ENCODE results near the gene KCNT2.

Gene KCNT2

DNA sequence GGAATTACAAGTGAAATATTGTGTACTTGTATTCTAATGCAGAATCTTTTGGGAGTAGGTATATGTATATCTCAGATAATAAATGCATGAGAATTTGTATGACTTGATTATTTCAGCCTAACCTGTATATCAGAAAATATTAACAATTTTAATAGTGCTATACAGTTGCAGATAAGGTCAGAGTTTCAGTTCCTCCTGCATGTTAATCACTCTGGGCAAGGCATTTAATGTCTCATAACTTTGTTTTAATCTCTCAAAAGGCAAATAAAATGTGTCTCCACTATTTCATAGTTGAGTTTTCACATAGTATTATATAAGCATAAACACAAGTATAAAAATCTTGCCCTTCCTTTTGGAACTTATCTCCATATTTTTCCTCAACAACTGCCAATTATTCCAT, 352.5 kb downstream of the KCNT2 start:
- TF ChIP-seq, protein P1, sequence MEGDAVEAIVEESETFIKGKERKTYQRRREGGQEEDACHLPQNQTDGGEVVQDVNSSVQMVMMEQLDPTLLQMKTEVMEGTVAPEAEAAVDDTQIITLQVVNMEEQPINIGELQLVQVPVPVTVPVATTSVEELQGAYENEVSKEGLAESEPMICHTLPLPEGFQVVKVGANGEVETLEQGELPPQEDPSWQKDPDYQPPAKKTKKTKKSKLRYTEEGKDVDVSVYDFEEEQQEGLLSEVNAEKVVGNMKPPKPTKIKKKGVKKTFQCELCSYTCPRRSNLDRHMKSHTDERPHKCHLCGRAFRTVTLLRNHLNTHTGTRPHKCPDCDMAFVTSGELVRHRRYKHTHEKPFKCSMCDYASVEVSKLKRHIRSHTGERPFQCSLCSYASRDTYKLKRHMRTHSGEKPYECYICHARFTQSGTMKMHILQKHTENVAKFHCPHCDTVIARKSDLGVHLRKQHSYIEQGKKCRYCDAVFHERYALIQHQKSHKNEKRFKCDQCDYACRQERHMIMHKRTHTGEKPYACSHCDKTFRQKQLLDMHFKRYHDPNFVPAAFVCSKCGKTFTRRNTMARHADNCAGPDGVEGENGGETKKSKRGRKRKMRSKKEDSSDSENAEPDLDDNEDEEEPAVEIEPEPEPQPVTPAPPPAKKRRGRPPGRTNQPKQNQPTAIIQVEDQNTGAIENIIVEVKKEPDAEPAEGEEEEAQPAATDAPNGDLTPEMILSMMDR (IDR thresholded peaks at IDR 0.05; ENCODE audit: insufficient read depth, missing control alignments): no peak
- FAIRE-seq (no peak), DNase-seq (ENCODE audit: insufficient read length, low spot score) (no peak)

- TF ChIP-seq, protein P1 (IDR thresholded peaks at IDR 0.05; ENCODE audit: insufficient read depth, missing control alignments): no peak
- FAIRE-seq: no peak
- no peak for DNase-seq (ENCODE audit: insufficient read length, low spot score)
Measured at GRCh38 chr1:196229546-196229945, 378.7 kb downstream of the KCNT2 start.

DNA sequence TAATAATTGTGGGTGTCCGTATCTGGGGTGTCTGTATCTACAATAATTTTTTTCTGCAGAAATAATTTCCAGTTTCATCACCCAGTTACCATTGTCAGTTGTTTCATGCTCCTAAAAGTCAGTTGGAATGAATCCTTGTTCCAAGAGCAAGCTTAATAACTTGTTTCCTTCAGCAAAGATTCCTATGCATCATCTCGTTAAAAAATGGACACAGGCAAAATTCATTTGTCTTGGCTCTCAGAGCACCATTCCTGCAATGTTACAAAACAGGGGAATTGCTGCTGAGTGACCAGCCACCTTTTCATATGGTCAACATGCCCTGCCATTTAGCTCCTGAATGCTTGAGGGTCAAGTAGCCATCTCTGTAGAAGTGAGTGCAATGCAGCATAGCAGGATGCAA, 393.4 kb downstream of the KCNT2 start:
- TF ChIP-seq, protein P1 (IDR thresholded peaks at IDR 0.05; ENCODE audit: insufficient read depth, missing control alignments): no peak
- DNase-seq (ENCODE audit: insufficient read length, low spot score) (no peak), FAIRE-seq (no peak)

GRCh38 chr1:196209983-196210382, 398.3 kb downstream of the KCNT2 start:
- DNase-seq (ENCODE audit: insufficient read length, low spot score) (no peak), FAIRE-seq (no peak)
- TF ChIP-seq, protein P1 (IDR thresholded peaks at IDR 0.05; ENCODE audit: insufficient read depth, missing control alignments): no peak

DNA sequence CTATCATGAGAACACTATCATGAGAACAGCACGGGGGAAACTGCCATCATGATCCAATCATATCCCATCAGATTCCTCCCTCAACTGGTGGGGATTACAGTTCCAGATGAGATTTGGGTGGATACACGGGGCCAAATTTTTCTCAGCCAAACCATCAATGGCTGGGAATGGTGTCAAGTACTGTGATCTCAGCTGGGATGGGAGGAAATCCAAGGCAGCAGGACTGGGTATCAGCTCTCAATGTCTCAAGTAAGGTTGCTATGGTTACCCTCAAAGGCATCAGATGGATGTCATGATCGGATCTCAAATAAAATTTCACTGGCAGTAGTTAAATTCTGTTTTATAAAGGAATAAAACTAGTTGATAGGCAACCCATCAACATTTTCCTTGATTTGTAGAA, 399.0 kb downstream of the KCNT2 start:
- FAIRE-seq: no peak

GRCh38 chr1:196207612-196208217, 400.5 kb downstream of the KCNT2 start:
- TF ChIP-seq, protein P1 (IDR thresholded peaks at IDR 0.05; ENCODE audit: insufficient read depth, missing control alignments): no peak
- DNase-seq (ENCODE audit: insufficient read length, low spot score): no peak
- FAIRE-seq: no peak

More for the DNA sequence above, 399.0 kb downstream of the KCNT2 start:
- no peak for DNase-seq (ENCODE audit: insufficient read length, low spot score)
- TF ChIP-seq, protein P1 (IDR thresholded peaks at IDR 0.05; ENCODE audit: insufficient read depth, missing control alignments): no peak

DNA sequence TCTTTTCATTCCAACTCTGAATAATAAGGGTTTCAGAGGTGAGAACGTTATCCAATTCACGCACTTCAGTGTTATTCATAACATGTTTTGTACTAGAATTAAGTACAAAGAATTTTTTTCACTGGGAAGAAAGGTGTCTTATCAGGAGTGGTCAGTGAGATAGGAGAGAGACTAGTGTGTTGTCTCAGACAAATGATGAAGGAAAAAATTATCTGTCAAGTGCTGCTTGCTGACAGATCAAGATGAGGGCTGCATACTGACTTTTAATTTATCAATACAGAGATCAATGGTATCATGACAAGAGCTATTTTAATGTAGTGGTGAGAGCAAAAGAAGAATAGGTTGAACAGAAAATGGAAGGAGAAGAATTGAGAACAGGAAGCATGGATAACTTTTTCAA, 402.4 kb downstream of the KCNT2 start:
- DNase-seq (ENCODE audit: insufficient read length, low spot score) (no peak), FAIRE-seq (no peak)
- TF ChIP-seq, protein P1 (IDR thresholded peaks at IDR 0.05; ENCODE audit: insufficient read depth, missing control alignments): no peak
